GM12878 (cell line): ENCODE data around the gene C1orf141. TPM values are rescaled to one million over a fixed set of nuclear protein-coding genes. Genes with fewer than 3 reads are reported as not detected.

ENCODE experiments used
- ATAC-seq: fragments of 200-7000 bp; cut with Tn5 transposase; 3 replicates; pipeline ENCODE4 v1.9.1; 2020; ENCODE audit warnings: mild to moderate bottlenecking, moderate library complexity
- BruUV-seq: library from RNA; stranded (reverse); fragments of 400-500 nt; replicated peaks from 2 replicates; lab custom pipeline; 2021; lab: Mats Ljungman, UMichigan
- CTCF ChIA-PET: fragments of 300-600 bp; sonication (Branson Sonifier 250); formaldehyde crosslinking; extraction: SDS; loops from one replicate; lab custom pipeline; 2021; ENCODE audit warnings: inconsistent platforms; lab: Yijun Ruan, JAX
- POLR2A ChIA-PET: fragments of 350-600 bp; formaldehyde crosslinking; extraction: SDS; loops from one replicate; lab custom pipeline; 2021; ENCODE audit warnings: inconsistent platforms; lab: Charles Lee
- RAD21 ChIA-PET: fragments of 300-600 bp; sonication (Branson Sonifier 250); formaldehyde crosslinking; loops from one replicate; lab custom pipeline; 2023; ENCODE audit warnings: antibody characterized with exemption; ENCODE audit not compliant: unreplicated experiment; lab: Charles Lee
- SMC1A ChIA-PET: fragments of 300-600 bp; sonication (Branson Sonifier 250); formaldehyde crosslinking; loops from one replicate; lab custom pipeline; 2023; ENCODE audit not compliant: unreplicated experiment, uncharacterized antibody; lab: Charles Lee
- DNase-seq: peaks from one replicate; pipeline ENCODE4 v3.0.0-alpha.2; 2011; ENCODE audit warnings: low read depth, low spot score
- FAIRE-seq: peaks from 3 replicates; lab custom pipeline; 2011; peaks lifted over from hg19 to GRCh38; lab: Jason Lieb, UNC
- H2AFZ ChIP-seq: 2 replicates; pipeline ENCODE4 v1.6.0; 2011; ENCODE audit warnings: low read depth, low read length, control low read depth; ENCODE audit not compliant: control insufficient read depth
- H3K27ac ChIP-seq: 2 replicates; pipeline ENCODE4 v1.5.1; 2011; ENCODE audit warnings: control low read depth; ENCODE audit not compliant: control insufficient read depth, insufficient read depth
- H3K27me3 ChIP-seq, 2 experiments: replicated peaks in 1 of 2; 2 replicates each; pipeline versions ENCODE4 v1.6.0 to v1.6.1; 2011; ENCODE audit warnings: low read length in 1 of 2; ENCODE audit not compliant: control insufficient read depth in 2 of 2, insufficient read depth in 2 of 2
- H3K36me3 ChIP-seq, 2 experiments: 2 replicates each; pipeline ENCODE4 v1.5.1; 2011; ENCODE audit warnings: low read length in 1 of 2; ENCODE audit not compliant: control insufficient read depth in 2 of 2, insufficient read depth in 2 of 2
- H3K4me1 ChIP-seq: 2 replicates; pipeline ENCODE4 v1.6.1; 2011; ENCODE audit warnings: mild to moderate bottlenecking, low read length, moderate library complexity, mixed read lengths; ENCODE audit not compliant: control insufficient read depth, insufficient read depth
- H3K4me2 ChIP-seq: 2 replicates; pipeline ENCODE4 v1.6.0; 2011; ENCODE audit warnings: control low read depth; ENCODE audit not compliant: control insufficient read depth, insufficient read depth
- H3K4me3 ChIP-seq: fragments of 200-600 bp; sonication (generic); 2 replicates; pipeline ENCODE4 v1.5.1; 2016
- H3K79me2 ChIP-seq: 2 replicates; pipeline ENCODE4 v1.6.0; 2011; ENCODE audit warnings: low read length; ENCODE audit not compliant: control insufficient read depth, insufficient read depth
- H3K9ac ChIP-seq: 2 replicates; pipeline ENCODE4 v1.8.0; 2011; ENCODE audit warnings: low read length, control low read depth, mixed read lengths; ENCODE audit not compliant: control insufficient read depth, insufficient read depth
- H3K9me3 ChIP-seq: replicated peaks from 3 replicates; pipeline ENCODE4 v1.5.1; 2011; ENCODE audit warnings: mild to moderate bottlenecking, low read length; ENCODE audit not compliant: control insufficient read depth, insufficient read depth
- H4K20me1 ChIP-seq: 2 replicates; pipeline ENCODE4 v1.6.0; 2011; ENCODE audit not compliant: control insufficient read depth, insufficient read depth
- PKNOX1 ChIP-seq: fragments of 450-650 bp; IDR thresholded peaks from 2 replicates; pipeline ENCODE4 v1.6.1; 2016; ENCODE audit warnings: mild to moderate bottlenecking
- RCOR1 ChIP-seq: conservative IDR thresholded peaks from 2 replicates; pipeline ENCODE4 v1.6.1; 2012; ENCODE audit warnings: low read depth, low read length, improper control_type of control experiment
- WGBS: methylation state at CpG from one replicate; pipeline ENCODE4 v1.1.6; 2016; ENCODE audit warnings: low lambda C conversion rate; ENCODE audit not compliant: insufficient replicate concordance, insufficient coverage; ENCODE audit errors: missing lambda C conversion rate; 5-methylcytosine and 5-hydroxymethylcytosine counted together
- in situ Hi-C: fragments of 300-500 bp; cut with MboI; formaldehyde crosslinking; loops from 9 replicates; pipeline ENCODE4 v1.14.3; 2018; ENCODE audit warnings: mixed read lengths
- intact Hi-C: fragments of 100-400 bp; cut with micrococcal nuclease; formaldehyde crosslinking; loops from one replicate; pipeline ENCODE4 v1.14.2; 2022; ENCODE audit not compliant: unreplicated experiment
- polyA plus RNA-seq, 11 experiments: library from polyadenylated mRNA; depleted of rRNA in 4 of 11; unstranded in 6 of 11; stranded (reverse) in 5 of 11; fragments of >200 nt; fragmentation: Nextera tagmentation in 4 of 11; fragmentation: Illumina TruSeq in 1 of 11; extraction: Ambion mirVana in 4 of 11; extraction: Trizol in 1 of 11; gene quantifications; 1 replicate in 1 of 11; 2 replicates in 10 of 11; pipeline versions ENCODE4 v1.2.1 to v1.2.3, GENCODE V29; 2011 to 2016; ENCODE audit warnings: inconsistent platforms in 2 of 11, missing spikeins in 2 of 11, low read depth in 1 of 11
- total RNA-seq, 4 experiments: library from RNA; depleted of rRNA in 3 of 4; stranded (reverse); fragments of >200 nt in 3 of 4; fragmentation: Illumina TruSeq in 1 of 4; extraction: Trizol in 1 of 4; gene quantifications; 2 replicates each; pipeline versions ENCODE4 v1.2.1 to v1.2.3, GENCODE V29; 2013 to 2021

The C1orf141 gene
- total and polyA plus RNA-seq, 10 of the 15 experiments (the other 5 are each of a cell fraction or from before 2014, with no cell fraction given), result not detected

GRCh38 chr1:67058242-67058641, 76.5 kb downstream of the C1orf141 start:
- ChIA-PET POLR2A (no interaction called here), RAD21 (no interaction called here), CTCF (interaction anchor here (0.8 to 1.2 kb wide), 2 partner anchors 62 to 91 kb away, joined by 3 to 4 read pairs; no protein-coding TSS in a partner anchor), SMC1A (no interaction called here)
- Histone ChIP-seq H3K4me1 (no peaks in the 10 kb centered on the region), H3K27ac (no peak overlapping the region), H3K4me3 (no peak overlapping the region), H3K9ac (no peak overlapping the region), H3K9me3 (no peaks in the 10 kb centered on the region), H3K36me3 (no peaks in the 10 kb centered on the region), H3K79me2 (no peaks in the 10 kb centered on the region), H4K20me1 (no peaks in the 10 kb centered on the region), H3K4me2 (no peak overlapping the region), H2AFZ (no peak overlapping the region), H3K27me3 (no peaks in the 10 kb centered on the region; a peak in 1 of 4 replicates)
- in situ Hi-C loops (no loop called here), intact Hi-C loops (no loop called here)
- TF ChIP-seq PKNOX1, result no peak
- TF ChIP-seq RCOR1, result no peak
- DNase-seq (no peak), FAIRE-seq (no peak), ATAC-seq (no peak)
- 87% methylated on average over 1 of the region's 1 CpG for WGBS
- BruUV-seq, result no TSS peak
